Caco-2 (cell line): Measurements from ENCODE around the gene OPA1. TPM values are rescaled to one million over a fixed set of nuclear protein-coding genes. Genes with fewer than 3 reads are reported as not detected.

Experiments
- BruUV-seq: library from RNA; stranded (reverse); fragments of 400-500 nt; replicated peaks from 2 replicates; lab custom pipeline; 2021; lab: Mats Ljungman, UMichigan
- CTCF ChIA-PET: fragments of 300-600 bp; sonication (Branson Sonifier 250); formaldehyde crosslinking; loops from one replicate; lab custom pipeline; 2022; ENCODE audit warnings: antibody characterized with exemption; lab: Charles Lee
- POLR2A ChIA-PET: fragments of 300-600 bp; sonication (Branson Sonifier 250); formaldehyde crosslinking; loops from one replicate; lab custom pipeline; 2022; ENCODE audit warnings: antibody characterized with exemption; lab: Charles Lee
- DNase-seq, 2 experiments: peaks; one replicate each; pipeline versions ENCODE4 v3.0.0 to v3.0.0-alpha.2; 2020 to 2022
- H3K27me3 ChIP-seq: replicated peaks from 2 replicates; pipeline ENCODE4 v1.6.0; 2011; ENCODE audit warnings: low read length; ENCODE audit not compliant: control insufficient read depth, insufficient read depth
- H3K36me3 ChIP-seq: 2 replicates; pipeline ENCODE4 v1.5.1; 2011; ENCODE audit warnings: low read length; ENCODE audit not compliant: control insufficient read depth, insufficient read depth
- H3K4me1 ChIP-seq: fragments of 250-450 bp; sonication (Bioruptor Pico); 2 replicates; pipeline ENCODE4 v1.5.1; 2020; ENCODE audit warnings: mild to moderate bottlenecking
- H3K4me3 ChIP-seq: 2 replicates; pipeline ENCODE4 v1.5.1; 2011; ENCODE audit warnings: low read depth, mild to moderate bottlenecking, control low read depth, low read length
- H3K9me3 ChIP-seq: fragments of 250-450 bp; sonication (Bioruptor Pico); 2 replicates; pipeline ENCODE4 v1.5.1; 2020; ENCODE audit warnings: mild to moderate bottlenecking, moderate library complexity
- H3K27ac Mint-ChIP-seq: one replicate; pipeline ENCODE4 v1.8.0; 2022; ENCODE audit warnings: mixed read lengths; ENCODE audit not compliant: unreplicated experiment
- H3K27me3 Mint-ChIP-seq: one replicate; pipeline ENCODE4 v1.8.0; 2022; ENCODE audit warnings: mixed read lengths; ENCODE audit not compliant: insufficient read depth, unreplicated experiment
- H3K36me3 Mint-ChIP-seq: one replicate; pipeline ENCODE4 v1.8.0; 2022; ENCODE audit warnings: mild to moderate bottlenecking, mixed read lengths; ENCODE audit not compliant: insufficient read depth, unreplicated experiment
- H3K4me1 Mint-ChIP-seq: one replicate; pipeline ENCODE4 v1.8.0; 2022; ENCODE audit warnings: low read depth, mixed read lengths; ENCODE audit not compliant: unreplicated experiment
- H3K4me3 Mint-ChIP-seq: one replicate; pipeline ENCODE4 v1.8.0; 2022; ENCODE audit warnings: mild to moderate bottlenecking, moderate library complexity, mixed read lengths; ENCODE audit not compliant: unreplicated experiment
- H3K9me3 Mint-ChIP-seq: one replicate; pipeline ENCODE4 v1.8.0; 2022; ENCODE audit warnings: mixed read lengths; ENCODE audit not compliant: unreplicated experiment
- intact Hi-C: fragments of 100-400 bp; cut with micrococcal nuclease; formaldehyde crosslinking; loops from one replicate; pipeline ENCODE4 v1.10.0; 2022; ENCODE audit not compliant: unreplicated experiment
- total RNA-seq: library from RNA; stranded (reverse); gene quantifications from 2 replicates; pipeline ENCODE4 v1.2.3, GENCODE V29; 2022
- TF ChIP-seq, protein P1 (sequence below), 2 experiments: fragments of 200-600 bp in 1 of 2; IDR thresholded peaks; 1 replicate in 1 of 2; 2 replicates in 1 of 2; pipeline versions ENCODE4 v1.5.1 to v1.8.0; 2011 to 2022; ENCODE audit warnings: antibody characterized with exemption in 1 of 2, control low read depth in 1 of 2, inconsistent platforms in 1 of 2, low read depth in 1 of 2, low read length in 1 of 2, mild to moderate bottlenecking in 1 of 2, moderate library complexity in 1 of 2; ENCODE audit not compliant: insufficient read depth in 1 of 2, severe bottlenecking in 1 of 2, unreplicated experiment in 1 of 2

The OPA1 gene
- total RNA-seq, 1 experiment from 2014 or later: 61.4 TPM

- Histone ChIP-seq H3K36me3 (no peaks in the 10 kb centered on the region), H3K4me1 (peaks cover 13% of the 10 kb centered on the region), H3K9me3 (no peaks in the 10 kb centered on the region), H3K4me3 (no peak overlapping the region), H3K27me3 (no peaks in the 10 kb centered on the region)
- CTCF ChIA-PET: no interaction called here
- DNase-seq: no peak
- no peak overlapping the region for H3K27ac Mint-ChIP-seq
- POLR2A ChIA-PET: no interaction called here
- H3K36me3 Mint-ChIP-seq: no peaks in the 10 kb centered on the region
- intact Hi-C loops: no loop called here
- H3K27me3 Mint-ChIP-seq: no peaks in the 10 kb centered on the region
- no peak overlapping the region for H3K4me3 Mint-ChIP-seq
- BruUV-seq: no TSS peak
- TF ChIP-seq, protein P1, sequence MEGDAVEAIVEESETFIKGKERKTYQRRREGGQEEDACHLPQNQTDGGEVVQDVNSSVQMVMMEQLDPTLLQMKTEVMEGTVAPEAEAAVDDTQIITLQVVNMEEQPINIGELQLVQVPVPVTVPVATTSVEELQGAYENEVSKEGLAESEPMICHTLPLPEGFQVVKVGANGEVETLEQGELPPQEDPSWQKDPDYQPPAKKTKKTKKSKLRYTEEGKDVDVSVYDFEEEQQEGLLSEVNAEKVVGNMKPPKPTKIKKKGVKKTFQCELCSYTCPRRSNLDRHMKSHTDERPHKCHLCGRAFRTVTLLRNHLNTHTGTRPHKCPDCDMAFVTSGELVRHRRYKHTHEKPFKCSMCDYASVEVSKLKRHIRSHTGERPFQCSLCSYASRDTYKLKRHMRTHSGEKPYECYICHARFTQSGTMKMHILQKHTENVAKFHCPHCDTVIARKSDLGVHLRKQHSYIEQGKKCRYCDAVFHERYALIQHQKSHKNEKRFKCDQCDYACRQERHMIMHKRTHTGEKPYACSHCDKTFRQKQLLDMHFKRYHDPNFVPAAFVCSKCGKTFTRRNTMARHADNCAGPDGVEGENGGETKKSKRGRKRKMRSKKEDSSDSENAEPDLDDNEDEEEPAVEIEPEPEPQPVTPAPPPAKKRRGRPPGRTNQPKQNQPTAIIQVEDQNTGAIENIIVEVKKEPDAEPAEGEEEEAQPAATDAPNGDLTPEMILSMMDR (IDR thresholded peaks at IDR 0.05; ENCODE audit: insufficient read depth in 1 of 2, low read depth in 1 of 2, low read length in 1 of 2, severe bottlenecking in 1 of 2, unreplicated experiment in 1 of 2): no peak
- H3K9me3 Mint-ChIP-seq: no peaks in the 10 kb centered on the region
- H3K4me1 Mint-ChIP-seq: no peaks in the 10 kb centered on the region
Measured at GRCh38 chr3:193730976-193731375, 138.0 kb downstream of the OPA1 start.

GRCh38 chr3:193731656-193732055, 138.6 kb downstream of the OPA1 start:
- no peaks in the 10 kb centered on the region for H3K9me3 ChIP-seq
- H3K4me1 ChIP-seq: peaks cover 13% of the 10 kb centered on the region
- Mint-ChIP-seq H3K4me1 (no peaks in the 10 kb centered on the region), H3K4me3 (no peak overlapping the region), H3K27ac (no peak overlapping the region), H3K9me3 (no peaks in the 10 kb centered on the region), H3K36me3 (no peaks in the 10 kb centered on the region), H3K27me3 (no peaks in the 10 kb centered on the region)
- CTCF ChIA-PET: no interaction called here
- no peaks in the 10 kb centered on the region for H3K27me3 ChIP-seq
- no peaks in the 10 kb centered on the region for H3K36me3 ChIP-seq
- intact Hi-C loops: loop anchor here (1.0 kb wide), 1 partner anchor 12 kb away; no protein-coding TSS in a partner anchor
- no peak for DNase-seq
- POLR2A ChIA-PET: no interaction called here
- no peak overlapping the region for H3K4me3 ChIP-seq
- BruUV-seq: no TSS peak
- TF ChIP-seq, protein P1 (IDR thresholded peaks at IDR 0.05; ENCODE audit: insufficient read depth in 1 of 2, low read depth in 1 of 2, low read length in 1 of 2, severe bottlenecking in 1 of 2, unreplicated experiment in 1 of 2): no peak

DNA sequence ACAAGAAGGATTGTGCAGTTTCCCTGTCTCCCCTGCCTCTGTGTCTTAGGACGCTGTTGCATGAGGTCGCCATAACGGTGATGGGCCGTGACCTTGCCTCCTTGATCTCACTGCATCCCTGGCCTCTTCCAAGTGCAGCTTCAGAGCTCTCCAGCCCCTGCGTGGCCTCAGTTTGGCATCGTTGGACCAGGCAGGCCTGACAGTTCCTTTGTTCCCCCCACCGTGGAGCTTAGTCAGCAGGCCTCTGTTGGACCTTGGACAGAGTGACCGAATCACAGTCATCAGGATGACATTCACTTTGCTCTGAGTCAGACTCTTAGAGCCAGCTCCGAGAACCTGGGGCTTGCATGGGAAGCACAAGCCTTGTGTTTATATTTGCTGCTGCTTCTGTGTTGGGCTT, 139.4 kb downstream of the OPA1 start:
- no TSS peak for BruUV-seq
- no peaks in the 10 kb centered on the region for H3K36me3 ChIP-seq
- no peaks in the 10 kb centered on the region for H3K9me3 ChIP-seq

More for the DNA sequence above, 139.4 kb downstream of the OPA1 start:
- TF ChIP-seq, protein P1 (IDR thresholded peaks at IDR 0.05; ENCODE audit: insufficient read depth in 1 of 2, low read depth in 1 of 2, low read length in 1 of 2, severe bottlenecking in 1 of 2, unreplicated experiment in 1 of 2): no peak
- Mint-ChIP-seq H3K27me3 (no peaks in the 10 kb centered on the region), H3K4me1 (no peaks in the 10 kb centered on the region), H3K27ac (peak overlapping the region; percentile 19), H3K36me3 (no peaks in the 10 kb centered on the region), H3K9me3 (no peaks in the 10 kb centered on the region), H3K4me3 (no peak overlapping the region)
- no peaks in the 10 kb centered on the region for H3K27me3 ChIP-seq
- peaks cover 13% of the 10 kb centered on the region for H3K4me1 ChIP-seq
- CTCF ChIA-PET: no interaction called here
- no peak overlapping the region for H3K4me3 ChIP-seq
- intact Hi-C loops: loop anchor here (1.0 kb wide), 1 partner anchor 11 kb away; no protein-coding TSS in a partner anchor
- POLR2A ChIA-PET: no interaction called here
- DNase-seq: peak; percentile 41 to 63
